ENCODE results near the gene UVSSA.
A peak's percentile ranks its signal among the peaks of the same experiment; 100 is the strongest.
"Not testable (repeated sequence)": the region's sequence is repeated elsewhere in the genome, so short reads cannot be mapped to it uniquely, and the experiment has no call there.

The UVSSA gene

DNA sequence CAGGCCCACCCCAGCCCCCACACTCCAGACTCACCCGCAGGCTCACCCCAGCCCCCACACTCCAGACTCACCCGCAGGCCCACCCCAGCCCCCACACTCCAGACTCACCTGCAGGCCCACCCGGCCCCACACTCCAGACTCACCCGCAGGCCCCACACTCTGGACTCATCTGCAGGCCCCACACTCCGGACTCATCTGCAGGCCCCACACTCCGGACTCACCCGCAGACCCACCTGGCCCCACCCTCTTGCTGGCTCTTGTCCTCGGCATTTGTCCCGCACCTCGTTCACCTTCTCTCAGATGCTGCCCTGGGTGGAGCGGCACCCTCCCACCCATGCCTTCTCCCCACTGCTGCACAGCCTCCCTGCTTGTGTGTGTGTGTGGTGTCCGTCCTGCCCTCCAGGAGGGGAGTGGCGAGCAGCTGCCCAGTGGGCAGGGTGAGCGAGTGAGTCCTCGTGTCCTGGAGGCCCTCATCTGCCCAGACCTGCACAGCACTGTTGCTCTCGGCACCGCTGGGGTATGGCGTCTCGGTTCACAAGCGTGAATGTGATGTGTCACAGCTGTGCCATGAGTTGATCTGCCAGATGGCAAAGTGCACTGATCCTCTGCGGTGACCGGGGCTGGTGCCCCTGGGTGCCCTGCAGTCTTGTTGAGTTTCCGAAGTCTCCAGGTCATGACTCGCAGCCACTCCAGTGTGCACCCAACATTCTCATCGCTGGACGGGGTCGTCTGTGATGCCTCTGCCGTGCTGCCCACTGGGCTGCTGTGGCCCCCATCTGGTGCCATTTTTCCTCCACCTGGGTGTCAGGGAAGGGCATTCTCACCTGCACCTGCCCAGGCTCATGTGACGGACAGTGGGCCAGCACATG, 29.6 kb upstream of the UVSSA start:
- DNase-seq: no peak

DNA sequence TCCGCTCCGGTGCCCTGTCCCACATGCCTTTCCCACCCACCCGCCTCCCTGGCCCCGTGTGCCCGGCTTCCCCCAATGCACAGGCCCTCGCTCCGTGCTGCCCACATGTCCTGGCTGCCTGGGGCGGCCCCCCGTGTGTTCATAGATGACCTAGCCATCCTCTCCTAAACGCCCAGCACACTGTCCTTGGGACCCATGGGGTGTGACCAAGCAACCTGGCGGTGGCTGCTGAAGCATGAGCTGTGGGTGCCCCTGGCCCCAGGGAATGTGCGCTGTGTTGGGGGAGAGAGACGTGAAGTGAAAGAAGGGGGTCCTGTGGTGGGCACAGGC, 29.0 kb upstream of the UVSSA start:
- DNase-seq: no peak

DNA sequence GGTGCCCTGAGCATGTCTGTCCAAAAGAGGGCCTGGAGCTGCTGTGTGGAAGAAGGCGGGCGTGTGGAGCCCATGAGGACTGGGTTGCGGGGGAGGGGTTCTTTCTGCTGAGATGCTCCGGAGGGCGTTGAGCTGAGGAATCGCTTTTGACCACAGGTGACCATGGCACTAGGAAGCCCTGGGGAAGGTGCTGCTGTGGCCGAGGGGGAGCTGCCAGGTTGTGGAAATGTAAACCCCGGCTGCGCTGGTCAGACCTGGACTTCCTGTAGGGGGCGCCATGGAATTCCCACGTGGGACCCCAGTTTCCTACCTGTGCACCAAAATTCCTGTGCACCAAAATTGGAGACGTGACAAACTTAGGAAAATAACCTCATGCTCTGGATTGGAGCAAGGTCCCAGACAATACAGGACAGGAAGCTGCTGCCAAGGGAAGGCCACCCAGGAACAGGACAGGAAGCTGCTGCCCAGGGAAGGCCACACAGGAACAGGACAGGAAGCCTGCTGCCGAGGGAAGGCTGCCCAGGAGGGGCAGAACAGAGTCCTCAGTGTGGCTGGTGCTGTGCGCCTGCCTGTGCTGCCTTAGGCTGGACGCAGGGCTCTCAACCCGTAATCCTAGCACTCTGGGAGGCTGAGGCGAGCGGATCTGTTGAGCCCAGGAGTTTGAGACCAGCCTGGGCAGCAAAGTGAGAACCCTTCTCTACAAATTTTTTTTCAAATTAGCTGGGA, 28.4 kb upstream of the UVSSA start:
- peak in 1 of 2 donors; percentile 37 for DNase-seq

DNA sequence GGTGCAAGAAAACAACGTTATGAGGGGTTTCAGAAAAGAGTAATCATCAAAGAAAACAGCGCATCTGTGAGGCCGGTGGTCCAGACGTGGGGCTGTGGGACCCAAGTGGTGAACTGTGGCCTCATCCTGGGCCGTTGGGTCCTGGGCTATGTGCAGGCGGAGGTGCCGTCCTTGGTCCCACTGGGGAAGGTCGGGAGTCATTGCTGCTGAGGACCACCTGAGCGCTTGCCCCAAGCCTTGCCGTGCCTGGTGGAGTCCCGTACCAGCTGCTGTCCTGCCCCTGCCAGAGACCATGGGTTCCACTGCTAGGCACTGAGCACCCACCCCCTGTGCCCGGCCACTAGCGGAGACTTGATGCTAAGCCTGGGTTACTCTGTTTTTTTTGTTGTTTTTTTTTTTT, 25.5 kb upstream of the UVSSA start:
- no peak for DNase-seq

DNA sequence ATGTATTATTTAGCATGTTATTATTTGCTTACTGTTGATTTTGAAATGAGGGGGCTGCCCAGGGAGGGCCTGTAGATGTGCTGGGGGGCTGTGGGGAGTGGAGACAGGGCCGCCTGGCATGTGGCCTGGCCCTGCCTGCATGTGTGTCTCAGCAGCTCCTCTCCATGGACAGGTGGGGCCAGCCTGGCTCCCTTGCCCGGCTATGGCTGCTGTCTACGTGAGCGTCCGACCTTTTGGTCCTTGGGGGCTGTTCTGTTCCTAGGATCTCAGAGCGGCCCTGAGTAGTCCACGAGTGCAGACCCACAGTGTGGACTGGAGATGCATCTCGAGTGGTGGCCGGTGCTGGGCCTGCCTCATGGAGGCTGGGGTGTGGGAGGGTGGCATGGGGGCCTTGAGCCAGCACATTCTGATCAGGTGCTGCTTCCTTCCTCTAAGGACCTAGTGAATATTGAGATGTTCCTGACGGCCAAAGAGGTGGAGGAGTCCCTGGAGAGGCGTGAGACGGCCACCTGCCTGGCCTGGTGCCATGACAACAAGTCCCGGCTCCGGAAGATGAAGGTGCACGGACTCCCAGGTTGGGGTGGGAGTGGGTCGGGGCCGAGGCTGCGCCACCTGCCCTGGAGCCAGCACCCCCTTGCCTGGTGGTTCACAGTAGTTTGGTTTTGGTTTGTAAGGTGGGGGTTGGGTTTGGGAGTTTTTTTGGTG, 24.9 kb upstream of the UVSSA start:
- DNase-seq: no peak

DNA sequence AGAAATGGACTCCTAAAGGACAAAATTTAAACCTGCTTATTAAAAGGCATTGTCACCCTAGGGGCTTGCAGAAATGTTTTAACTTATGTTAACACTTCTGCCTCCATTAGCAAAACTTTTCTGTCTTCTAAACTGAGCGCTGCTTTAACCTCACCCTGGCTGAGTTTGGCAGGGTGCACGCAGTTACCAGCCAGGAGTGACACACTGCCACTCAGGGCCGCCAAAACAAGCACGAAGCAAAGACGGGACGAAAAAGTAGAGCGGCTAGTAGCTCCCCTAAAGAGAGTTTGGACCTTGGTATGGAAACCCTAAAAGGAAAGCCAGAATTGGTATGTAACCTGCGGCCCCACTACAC, 23.8 kb upstream of the UVSSA start:
- no peak for DNase-seq

DNA sequence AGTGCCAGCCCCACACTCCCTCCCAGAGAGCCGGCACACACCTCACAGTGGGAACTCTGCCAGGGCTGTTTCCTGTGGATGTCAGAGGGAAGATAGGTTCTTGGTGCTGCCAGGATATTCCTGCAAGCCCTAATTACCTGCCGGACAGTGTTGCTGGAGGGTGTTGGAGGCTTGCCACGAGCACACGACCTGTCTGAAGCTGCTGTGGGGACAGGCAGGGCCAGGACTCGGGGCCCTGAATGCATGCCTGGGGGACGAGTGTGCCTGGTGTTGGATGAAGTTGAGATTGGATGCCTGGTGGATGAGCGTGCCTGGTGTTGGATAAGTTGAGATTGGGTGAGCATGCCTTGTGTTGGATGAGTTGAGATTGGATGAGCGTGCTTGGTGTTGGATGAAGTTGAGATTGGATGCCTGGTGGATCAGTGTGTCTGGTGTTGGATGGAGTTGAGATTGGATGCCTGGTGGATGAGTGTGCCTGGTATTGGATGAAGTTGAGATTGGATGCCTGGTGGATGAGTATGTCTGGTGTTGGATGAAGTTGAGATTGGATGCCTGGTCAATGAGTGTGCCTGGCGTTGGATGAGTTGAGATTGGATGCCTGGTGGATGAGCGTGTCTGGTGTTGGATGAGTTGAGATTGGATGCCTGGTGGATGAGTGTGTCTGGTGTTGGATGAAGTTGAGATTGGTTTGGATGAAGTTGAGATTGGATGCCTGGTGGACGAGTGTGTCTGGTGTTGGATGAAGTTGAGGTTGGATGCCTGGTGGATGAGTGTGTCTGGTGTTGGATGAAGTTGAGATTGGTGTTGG, 23.2 kb upstream of the UVSSA start:
- no peak for DNase-seq

DNA sequence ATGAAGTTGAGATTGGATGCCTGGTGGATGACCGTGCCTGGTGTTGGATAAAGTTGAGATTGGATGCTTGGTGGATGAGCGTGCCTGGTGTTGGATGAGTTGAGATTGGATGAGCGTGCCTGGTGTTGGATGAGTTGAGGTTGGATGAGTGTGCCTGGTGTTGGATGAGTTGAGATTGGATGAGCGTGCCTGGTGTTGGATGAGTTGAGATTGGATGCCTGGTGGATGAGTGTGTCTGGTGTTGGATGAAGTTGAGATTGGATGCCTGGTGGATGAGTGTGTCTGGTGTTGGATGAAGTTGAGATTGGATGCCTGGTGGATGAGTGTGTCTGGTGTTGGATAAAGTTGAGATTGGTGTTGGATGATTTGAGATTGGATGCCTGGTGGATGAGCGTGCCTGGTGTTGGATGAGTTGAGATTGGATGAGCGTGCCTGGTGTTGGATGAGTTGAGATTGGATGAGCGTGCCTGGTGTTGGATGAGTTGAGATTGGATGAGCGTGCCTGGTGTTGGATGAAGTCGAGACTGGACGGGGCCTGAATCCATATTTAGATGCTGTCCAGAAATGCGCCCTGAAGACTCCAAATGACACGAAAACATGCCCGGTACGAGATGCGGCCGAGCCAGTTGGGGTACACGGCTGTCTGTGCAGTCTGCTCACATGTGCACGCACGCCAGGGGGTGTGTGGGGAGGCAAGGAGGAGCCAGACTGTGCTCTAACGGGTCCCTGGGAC, 22.4 kb upstream of the UVSSA start:
- DNase-seq: not testable (repeated sequence)

DNA sequence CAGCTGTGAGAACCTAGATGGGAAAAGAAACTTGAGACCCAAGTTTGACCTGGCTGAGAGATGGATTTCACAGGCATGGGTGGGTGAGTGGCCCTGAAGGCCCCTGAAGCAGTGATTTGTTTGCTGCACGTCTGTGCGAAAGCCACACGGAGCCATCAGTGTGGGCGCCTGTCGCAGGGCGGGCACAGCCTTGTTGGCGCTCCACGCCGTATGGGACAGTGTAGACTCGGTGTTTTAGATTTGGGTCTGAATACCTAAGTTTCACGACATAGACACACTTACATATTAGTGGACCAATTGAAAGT, 21.9 kb upstream of the UVSSA start:
- no peak for DNase-seq

DNA sequence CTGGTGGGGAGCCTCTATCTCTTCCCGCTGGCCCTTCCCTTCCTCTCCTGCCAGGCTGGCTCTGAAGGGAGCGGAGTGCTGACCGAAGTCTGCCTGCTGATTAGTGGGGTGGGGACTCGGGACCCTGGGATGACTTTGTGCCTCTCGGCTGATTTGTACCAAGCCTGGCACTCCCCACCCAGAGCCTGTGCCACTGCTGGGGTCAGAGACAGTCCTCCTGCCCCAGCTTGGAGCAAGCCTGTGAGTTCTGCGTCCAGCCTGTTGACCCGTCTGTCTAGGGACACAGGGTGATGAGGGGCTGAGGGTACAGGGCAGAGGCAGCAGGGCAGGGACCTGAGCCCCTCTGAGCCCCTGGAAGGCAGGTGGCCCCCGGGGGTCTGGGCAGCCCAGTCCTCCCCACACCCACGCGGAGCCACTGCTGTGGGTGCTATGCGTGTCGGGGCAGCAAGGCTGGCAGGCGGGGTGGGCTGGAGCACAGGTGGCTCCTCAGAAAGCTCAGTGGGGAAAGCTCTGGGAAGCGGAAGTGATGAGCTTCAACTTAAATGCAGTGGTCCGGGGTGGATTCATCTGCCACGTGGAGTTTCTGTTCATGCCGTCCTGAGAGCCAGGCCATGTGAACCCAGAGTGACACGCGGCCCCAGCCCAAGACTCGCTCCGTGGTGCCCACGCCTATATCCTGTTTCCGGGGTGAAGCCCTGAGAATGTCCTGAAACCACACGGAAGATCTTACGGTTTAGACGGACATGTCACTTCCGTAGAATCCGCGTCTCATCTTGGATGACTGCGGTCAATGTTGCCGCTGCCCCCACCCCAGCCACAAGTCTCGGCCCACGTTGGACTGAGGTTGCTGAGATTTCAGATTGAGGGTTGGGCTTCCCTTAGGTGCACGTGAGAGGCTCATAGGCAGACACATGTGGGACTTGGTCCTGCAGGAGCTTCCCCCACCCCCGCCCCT, 21.1 kb upstream of the UVSSA start:
- DNase-seq: no peak

DNA sequence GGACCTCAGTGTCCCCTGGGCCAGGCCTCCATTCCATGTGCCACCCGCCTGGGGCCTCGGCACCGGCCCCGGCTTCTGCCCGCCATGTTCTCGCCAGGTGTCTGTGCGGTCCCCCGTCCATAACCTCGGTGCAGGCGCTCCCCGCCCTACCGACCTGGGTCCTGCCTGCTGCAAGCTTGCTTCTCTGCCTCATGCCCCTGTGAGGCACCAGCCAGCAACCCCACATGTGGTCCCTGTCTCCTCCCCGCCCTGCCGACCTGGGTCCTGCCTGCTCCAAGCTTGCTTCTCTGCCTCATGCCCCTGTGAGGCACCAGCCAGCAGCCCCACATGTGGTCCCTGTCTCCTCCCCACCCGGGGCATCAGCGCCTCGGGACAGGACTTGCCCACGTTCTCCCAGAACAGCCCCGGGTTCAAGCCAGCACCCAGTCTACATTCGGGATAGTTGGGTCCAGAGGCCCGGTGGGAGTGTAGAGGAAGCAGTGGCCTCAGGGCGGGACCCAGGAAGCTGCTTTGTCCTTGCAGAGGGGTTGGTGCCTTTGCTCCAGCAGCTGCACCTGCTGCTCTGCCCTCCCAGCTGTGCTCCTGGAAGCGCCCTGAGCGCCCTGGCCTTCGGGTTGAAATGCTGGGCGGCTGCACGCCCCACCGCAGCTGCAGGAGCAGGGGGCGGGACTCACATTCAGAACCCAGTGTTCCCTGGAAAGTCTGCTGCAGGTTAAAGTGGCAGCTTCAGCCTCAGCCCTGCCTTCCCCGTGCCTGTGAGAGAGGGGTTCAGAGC, 20.1 kb upstream of the UVSSA start:
- DNase-seq: no peak

DNA sequence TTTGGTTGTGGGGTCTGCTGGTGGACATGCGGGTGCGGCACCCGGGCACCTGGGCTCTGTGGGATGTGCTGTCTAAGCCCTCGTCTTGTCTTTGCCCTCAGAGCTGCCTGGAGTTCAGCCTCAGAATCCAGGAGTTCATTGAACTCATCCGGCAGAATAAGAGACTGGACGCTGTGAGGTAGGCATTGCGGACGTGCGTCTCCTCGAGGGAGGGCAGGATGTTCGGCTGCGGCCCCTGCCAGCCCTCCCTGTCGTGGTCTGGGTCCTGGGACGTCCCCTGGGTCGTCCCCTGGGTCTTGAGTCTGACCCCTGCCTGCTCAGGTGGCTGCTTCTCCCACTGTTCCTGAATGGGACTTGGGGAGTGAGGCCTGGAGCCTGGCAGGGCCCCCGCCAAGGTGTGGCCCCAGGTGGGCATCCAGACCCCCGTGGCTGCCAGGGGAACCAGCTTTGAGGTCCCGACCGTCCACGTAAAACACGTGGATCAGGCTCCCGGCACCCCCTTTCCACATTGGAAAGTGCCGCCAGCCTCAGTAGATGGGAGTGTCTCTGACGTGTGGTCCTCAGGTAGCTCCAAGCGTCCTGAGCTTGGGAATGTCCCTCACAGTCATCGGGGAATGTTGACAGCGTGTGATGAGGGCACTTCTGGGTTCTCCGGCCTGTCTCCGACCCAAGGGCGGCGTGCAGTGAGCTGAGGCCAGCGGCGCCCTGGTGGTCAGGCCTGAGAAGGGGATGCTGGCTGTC, 19.3 kb upstream of the UVSSA start:
- DNase-seq: no peak

DNA sequence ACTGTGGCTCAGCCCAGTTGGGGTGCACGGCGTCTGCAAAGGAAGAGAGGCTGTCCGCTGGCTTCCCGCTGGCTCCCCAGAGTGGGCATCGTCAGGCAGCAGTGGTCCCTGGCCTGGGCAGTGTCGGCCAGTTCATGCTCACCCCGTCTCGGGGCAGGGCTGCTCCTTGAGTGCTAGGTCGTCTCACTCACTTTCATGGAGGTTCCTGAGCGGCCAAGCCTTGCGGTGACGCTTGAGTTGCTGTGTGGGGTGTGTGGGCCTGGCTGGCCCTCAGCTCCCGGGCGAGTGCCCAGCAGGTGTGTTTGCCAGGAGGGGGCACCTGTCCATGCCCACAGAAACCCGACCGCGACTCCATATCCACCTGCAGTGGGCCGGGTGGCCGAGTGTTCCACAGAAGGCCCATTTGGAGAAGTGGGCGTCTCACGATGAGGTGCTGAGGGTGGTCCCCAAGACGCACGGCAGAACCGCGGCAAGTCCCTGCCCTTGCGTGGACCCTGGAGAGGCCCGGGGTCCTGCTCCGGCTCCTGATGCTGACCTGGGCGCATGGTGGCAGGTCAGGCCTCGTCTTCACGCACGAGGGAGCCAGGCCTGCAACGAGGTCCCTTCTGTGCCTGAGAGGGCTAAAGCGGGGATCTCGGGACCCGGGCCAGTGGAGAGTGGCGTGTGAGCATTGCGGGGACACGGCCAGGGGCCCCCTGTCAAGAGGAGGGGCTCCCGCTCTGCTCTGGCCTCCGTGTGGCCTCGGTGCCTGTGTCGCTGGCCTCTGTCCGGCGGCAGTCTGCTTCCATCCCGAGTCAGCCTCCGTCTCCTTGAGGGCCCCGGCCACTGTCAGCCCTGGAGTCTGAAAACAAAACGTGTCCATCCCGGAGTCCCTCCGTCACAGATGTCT, 18.5 kb upstream of the UVSSA start:
- DNase-seq: no peak

DNA sequence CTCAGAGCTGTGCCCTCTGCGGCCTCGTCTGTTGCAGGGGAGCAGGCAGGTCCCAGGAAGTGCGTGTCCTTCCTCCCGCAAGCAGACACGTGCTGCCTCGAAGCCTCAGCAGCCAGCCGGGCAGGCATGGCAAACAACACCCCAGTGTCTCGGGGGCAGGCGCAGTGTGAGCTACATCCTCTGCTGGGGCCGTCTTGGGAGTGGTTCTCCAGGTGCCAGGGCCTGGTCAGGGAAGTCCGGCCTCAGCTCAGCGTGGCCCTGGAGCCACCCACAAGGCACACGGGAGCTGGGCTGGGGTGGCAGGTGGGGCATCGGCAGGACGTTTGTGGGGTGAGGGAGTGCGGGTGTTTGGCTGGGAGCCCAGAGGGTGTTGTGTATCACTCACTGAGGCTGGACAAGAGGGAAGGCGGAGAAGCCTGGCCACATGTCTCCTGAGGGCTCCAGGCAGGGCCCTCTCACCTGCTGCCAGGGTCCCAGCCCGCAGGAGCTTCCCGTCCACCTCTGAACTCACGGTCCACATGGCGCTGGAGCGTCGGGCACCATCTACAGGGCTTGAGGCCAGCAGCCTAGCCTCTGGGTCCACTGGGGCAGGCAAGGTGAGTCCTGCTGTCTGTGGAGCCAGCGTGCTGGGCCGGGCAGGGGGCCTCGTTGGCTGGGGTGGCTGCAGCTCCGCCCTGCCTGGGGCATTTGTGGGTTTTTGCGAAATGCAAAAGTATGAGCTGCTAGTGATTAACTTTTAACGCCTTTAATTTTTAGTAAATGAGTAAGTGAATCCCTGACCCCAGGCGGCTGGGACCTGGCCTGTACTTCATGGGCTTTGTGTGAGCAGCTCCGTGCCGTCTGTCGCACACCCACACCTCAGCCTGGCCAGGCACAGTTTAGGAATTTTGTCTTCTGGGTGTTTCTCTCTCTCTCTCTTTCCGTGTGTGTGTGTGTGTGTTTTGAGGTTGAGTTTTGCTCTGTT, 17.3 kb upstream of the UVSSA start:
- DNase-seq: no peak

DNA sequence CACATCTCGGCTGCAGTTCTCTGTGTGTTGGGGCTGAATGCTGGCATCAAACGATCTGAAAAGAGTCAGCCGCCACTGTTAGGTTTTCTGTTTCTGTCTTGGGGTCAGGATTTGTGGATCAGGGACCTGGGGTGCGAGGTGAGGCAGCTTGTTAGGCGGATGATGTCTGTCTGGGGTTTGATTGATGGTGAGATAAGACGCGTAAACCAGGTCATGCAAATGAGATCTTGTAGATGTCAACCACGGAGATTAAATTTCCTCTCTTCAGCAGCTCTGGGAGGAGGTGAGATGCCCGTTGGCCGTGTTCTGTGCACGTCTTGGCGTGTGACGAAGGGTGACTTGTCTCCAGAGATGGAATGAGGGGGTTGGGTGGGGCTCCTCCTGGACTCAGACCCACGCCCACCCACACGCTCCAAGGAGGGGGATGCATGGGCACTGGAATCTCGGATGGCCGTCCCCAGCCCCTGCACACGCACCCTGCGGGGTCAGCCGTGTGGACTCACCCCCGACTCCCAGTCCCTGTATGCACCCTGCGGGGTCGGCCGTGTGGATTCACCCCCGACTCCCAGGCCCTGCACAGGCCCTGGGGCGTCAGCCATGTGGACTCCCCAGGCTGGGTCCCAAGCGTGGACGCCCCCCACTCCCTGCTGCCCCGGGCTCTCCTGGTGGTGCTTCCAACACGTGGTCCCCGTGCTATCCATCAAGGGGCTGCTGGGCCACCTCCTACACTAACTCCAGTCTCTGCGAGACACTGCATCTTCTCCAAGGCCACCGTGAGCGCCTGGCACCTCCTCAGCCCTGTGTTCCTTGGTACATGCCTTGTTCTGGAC, 16.0 kb upstream of the UVSSA start:
- peak; percentile 58 to 68 for DNase-seq

DNA sequence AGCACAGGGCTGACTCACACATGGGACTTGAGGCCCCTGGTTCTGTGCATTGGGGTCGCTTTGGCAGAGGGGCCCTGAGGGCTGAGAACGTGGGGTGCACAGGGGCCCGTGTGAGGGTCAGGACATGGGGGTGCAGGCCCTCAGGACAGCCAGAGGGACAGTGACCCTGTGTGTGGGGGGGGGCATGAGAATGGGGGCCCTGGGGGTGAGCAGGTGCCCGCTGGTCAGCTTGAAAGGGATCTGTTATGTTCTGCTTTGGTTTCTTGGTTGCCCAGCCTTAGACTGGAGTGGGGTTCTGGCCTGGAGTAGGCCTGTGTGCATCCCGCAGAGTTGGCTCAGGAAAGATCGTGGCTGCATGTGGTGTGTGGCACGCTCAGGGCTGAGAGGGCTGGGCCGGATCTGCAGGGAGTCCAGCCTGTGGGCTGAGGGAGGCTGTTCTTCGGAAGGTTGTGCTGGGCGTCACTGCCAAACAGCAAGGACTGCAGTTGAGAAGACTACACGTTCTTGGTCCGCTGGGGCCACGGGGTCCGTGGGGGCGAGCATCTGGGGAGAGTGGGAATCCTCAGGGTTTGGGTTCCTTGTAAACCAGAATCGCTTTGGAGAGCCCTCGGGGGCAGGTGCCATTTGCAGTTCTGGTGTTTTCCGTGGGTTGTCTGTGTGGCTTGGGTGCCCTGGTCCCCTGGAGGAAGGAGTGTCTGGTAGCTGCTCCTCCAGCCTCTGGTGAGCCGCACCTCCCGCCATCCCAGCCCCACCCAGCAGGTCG, 15.2 kb upstream of the UVSSA start:
- DNase-seq: no peak
